KMS-11 (cell line): Measurements from ENCODE around the gene PKD1.

Source experiments
- H2AFZ ChIP-seq: fragments of 200-600 bp; sonication (generic); 2 replicates; pipeline ENCODE4 v1.6.1; 2016; ENCODE audit warnings: antibody characterized with exemption, mixed run types, low read depth
- H3K27ac ChIP-seq: fragments of 200-600 bp; sonication (generic); 2 replicates; pipeline ENCODE4 v1.6.1; 2016; ENCODE audit warnings: mild to moderate bottlenecking, mixed run types
- H3K27me3 ChIP-seq: fragments of 200-600 bp; sonication (generic); 2 replicates; pipeline ENCODE4 v1.6.1; 2017; ENCODE audit warnings: mild to moderate bottlenecking, low read depth, mixed run types, moderate library complexity; ENCODE audit not compliant: insufficient read depth
- H3K36me3 ChIP-seq: fragments of 200-600 bp; sonication (generic); 2 replicates; pipeline ENCODE4 v1.6.1; 2017; ENCODE audit warnings: mild to moderate bottlenecking, mixed run types; ENCODE audit not compliant: insufficient read depth
- H3K4me1 ChIP-seq: fragments of 200-600 bp; sonication (generic); 2 replicates; pipeline ENCODE4 v1.6.1; 2016; ENCODE audit warnings: mild to moderate bottlenecking, low read depth, mixed run types; ENCODE audit not compliant: poor library complexity, severe bottlenecking
- H3K4me2 ChIP-seq: fragments of 200-600 bp; sonication (generic); 2 replicates; pipeline ENCODE4 v1.7.0; 2016; ENCODE audit warnings: mild to moderate bottlenecking, mixed run types
- H3K4me3 ChIP-seq: fragments of 200-600 bp; sonication (generic); IDR thresholded peaks from 2 replicates; pipeline ENCODE4 v1.6.1; 2017; ENCODE audit warnings: low read depth, low read length, mixed read lengths; ENCODE audit not compliant: insufficient read depth
- H3K79me2 ChIP-seq: fragments of 200-600 bp; sonication (generic); 2 replicates; pipeline ENCODE4 v1.6.1; 2016; ENCODE audit warnings: low read depth, mixed run types; ENCODE audit not compliant: insufficient read depth
- H3K9ac ChIP-seq: fragments of 200-600 bp; sonication (generic); 2 replicates; pipeline ENCODE4 v1.6.1; 2016; ENCODE audit warnings: mild to moderate bottlenecking, mixed run types
- H4K20me1 ChIP-seq: fragments of 200-600 bp; sonication (generic); 2 replicates; pipeline ENCODE4 v1.6.1; 2016; ENCODE audit warnings: mild to moderate bottlenecking, mixed run types; ENCODE audit not compliant: insufficient read depth
- CTCF ChIP-seq: fragments of 200-600 bp; sonication (generic); conservative IDR thresholded peaks from 2 replicates; pipeline ENCODE4 v1.6.1; 2017; ENCODE audit warnings: low read depth, mild to moderate bottlenecking, antibody characterized with exemption, low read length, moderate library complexity, mixed read lengths

PKD1 gene

GRCh38 chr16:2058872-2059271 is 76.8 kb downstream of the PKD1 start:
- H2AFZ ChIP-seq, result no peak overlapping the region
- H3K36me3 ChIP-seq, result no peaks in the 10 kb centered on the region
- H3K27ac ChIP-seq, result no peak overlapping the region
- no peak overlapping the region for H3K4me3 ChIP-seq
- H3K27me3 ChIP-seq, result no peaks in the 10 kb centered on the region
- no peaks in the 10 kb centered on the region for H3K79me2 ChIP-seq
- no peak for TF ChIP-seq CTCF
- H4K20me1 ChIP-seq, result no peaks in the 10 kb centered on the region
- no peak overlapping the region for H3K4me2 ChIP-seq
- no peak overlapping the region for H3K9ac ChIP-seq
- H3K4me1 ChIP-seq, result no peaks in the 10 kb centered on the region

- Histone ChIP-seq H2AFZ (no peak overlapping the region), H3K4me3 (no peak overlapping the region), H3K36me3 (no peaks in the 10 kb centered on the region), H3K27me3 (no peaks in the 10 kb centered on the region), H3K79me2 (no peaks in the 10 kb centered on the region), H3K27ac (no peak overlapping the region), H3K9ac (no peak overlapping the region), H4K20me1 (no peaks in the 10 kb centered on the region), H3K4me1 (no peaks in the 10 kb centered on the region), H3K4me2 (no peak overlapping the region)
- no peak for TF ChIP-seq CTCF
Measured at GRCh38 chr16:2058420-2058819, 77.3 kb downstream of the PKD1 start.

GRCh38 chr16:2057438-2057837 is 78.3 kb downstream of the PKD1 start:
- TF ChIP-seq CTCF, result no peak
- H3K36me3 ChIP-seq, result no peaks in the 10 kb centered on the region
- H3K4me1 ChIP-seq, result no peaks in the 10 kb centered on the region
- H3K79me2 ChIP-seq, result no peaks in the 10 kb centered on the region
- no peak overlapping the region for H3K4me2 ChIP-seq
- no peaks in the 10 kb centered on the region for H4K20me1 ChIP-seq
- H3K9ac ChIP-seq, result no peak overlapping the region
- no peak overlapping the region for H3K27ac ChIP-seq
- no peaks in the 10 kb centered on the region for H3K27me3 ChIP-seq
- no peak overlapping the region for H3K4me3 ChIP-seq
- H2AFZ ChIP-seq, result no peak overlapping the region

- no peak overlapping the region for H3K4me2 ChIP-seq
- H3K36me3 ChIP-seq, result no peaks in the 10 kb centered on the region
- no peak for TF ChIP-seq CTCF
- no peaks in the 10 kb centered on the region for H4K20me1 ChIP-seq
- no peak overlapping the region for H2AFZ ChIP-seq
- H3K27ac ChIP-seq, result no peak overlapping the region
- no peaks in the 10 kb centered on the region for H3K4me1 ChIP-seq
- no peak overlapping the region for H3K4me3 ChIP-seq
- H3K9ac ChIP-seq, result no peak overlapping the region
- H3K27me3 ChIP-seq, result no peaks in the 10 kb centered on the region
- no peaks in the 10 kb centered on the region for H3K79me2 ChIP-seq
Measured at GRCh38 chr16:2056681-2057407, 78.9 kb downstream of the PKD1 start.
